ENCODE data around the gene TEDC1.

- TF ChIP-seq CTCF (IDR thresholded peaks at IDR 0.05; ENCODE audit: low read length) (no peak), EZH2 (optimal IDR thresholded peaks at IDR 0.05; ENCODE audit: low read depth, low read length) (no peak)
These were observed 45.9 kb downstream of the TEDC1 start for GRCh38 chr14:105536691-105537579.
